HepG2 (cell line): ENCODE measurements around the gene TCAP.

Experiments
- CTCF ChIP-seq: sonication (generic); formaldehyde crosslinking; IDR thresholded peaks from 2 replicates; pipeline ENCODE4 v1.5.0; 2020; ENCODE audit warnings: mild to moderate bottlenecking, missing genetic modification reagents, moderate library complexity
- EZH2 ChIP-seq: conservative IDR thresholded peaks from 2 replicates; pipeline ENCODE4 v1.6.1; 2012; ENCODE audit warnings: mild to moderate bottlenecking, low read depth, low read length, moderate library complexity
- NR2C2 ChIP-seq: sonication (generic); formaldehyde crosslinking; IDR thresholded peaks from 2 replicates; pipeline ENCODE4 v1.4.0; 2020; ENCODE audit warnings: missing genetic modification reagents, mild to moderate bottlenecking, moderate library complexity, borderline replicate concordance
- POLR2AphosphoS5 ChIP-seq: IDR thresholded peaks from 2 replicates; pipeline ENCODE4 v1.6.1; 2012; ENCODE audit warnings: low read depth, low read length

GRCh38 chr17:39700148-39700987 is 35.2 kb downstream of the TCAP start:
- TF ChIP-seq CTCF (CRISPR knock-in tag) (no peak), POLR2AphosphoS5 (no peak), NR2C2 (no peak), EZH2 (no peak)
